ENCODE data around the gene DBNDD1.
"Not testable (repeated sequence)": the region's sequence is repeated elsewhere in the genome, so short reads cannot be mapped to it uniquely, and the experiment has no call there.

Gene DBNDD1
- 1.2 to 1.3 reads per million in 2 experiments for total RNA-seq

- DNase-seq (ENCODE audit: low read depth): no peak
Observed at GRCh38 chr16:90018652-90019542, at the start of gene DBNDD1. TSS of gene DBNDD1 (minus strand) at chr16:90019456. CDS start at chr16:90019341, 115 bp downstream.

DNA sequence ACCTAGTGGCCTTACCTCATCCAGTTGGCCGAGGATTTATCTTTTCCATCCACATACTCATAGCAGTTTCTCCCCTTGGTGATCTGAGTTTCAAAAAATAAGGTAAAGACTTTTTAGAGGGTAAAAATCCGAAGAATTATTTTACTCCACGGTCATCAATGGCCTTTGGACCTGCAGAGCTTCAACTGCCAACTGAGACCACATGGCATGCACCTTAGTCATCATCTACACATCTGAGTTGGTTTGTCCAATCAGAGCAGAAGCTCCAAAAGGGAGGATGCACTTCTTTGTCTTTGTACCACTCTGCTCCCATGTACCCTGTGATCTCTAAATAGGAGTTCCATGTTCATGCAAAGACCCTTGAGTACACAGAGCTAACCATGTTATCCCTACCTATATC lies 42.2 kb upstream of the DBNDD1 start:
- no peak for DNase-seq (ENCODE audit: low read depth)

GRCh38 chr16:90057738-90058173 lies 38.5 kb upstream of the DBNDD1 start:
- no peak for DNase-seq (ENCODE audit: low read depth)

DNA sequence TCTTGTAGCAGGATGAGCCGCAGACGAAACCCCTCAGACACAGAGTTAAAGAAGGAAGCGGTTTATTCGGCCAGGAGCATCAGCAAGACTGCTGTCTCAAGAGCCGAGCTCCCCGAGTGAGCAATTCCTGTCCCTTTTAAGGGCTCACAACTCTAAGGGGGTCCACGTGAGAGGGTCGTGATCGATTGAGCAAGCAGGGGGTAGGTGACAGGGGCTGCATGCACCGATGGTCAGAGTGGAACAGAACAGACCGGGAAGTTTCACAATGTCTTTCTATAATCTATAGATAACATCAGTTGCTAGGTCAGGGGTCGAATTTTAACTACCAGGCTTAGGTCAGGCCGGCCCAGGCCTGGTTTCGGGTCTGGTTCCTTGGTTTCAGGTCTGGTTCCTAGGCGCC lies 37.3 kb upstream of the DBNDD1 start:
- DNase-seq (ENCODE audit: low read depth): not testable (repeated sequence)

- DNase-seq (ENCODE audit: low read depth): no peak
Observed at GRCh38 chr16:90055371-90055770, 36.1 kb upstream of the DBNDD1 start.

GRCh38 chr16:90054554-90054953 lies 35.3 kb upstream of the DBNDD1 start:
- DNase-seq (ENCODE audit: low read depth): no peak

GRCh38 chr16:90053902-90054500 lies 34.7 kb upstream of the DBNDD1 start:
- no peak for DNase-seq (ENCODE audit: low read depth)

- no peak for DNase-seq (ENCODE audit: low read depth)
Observed at GRCh38 chr16:90050969-90051368, 31.7 kb upstream of the DBNDD1 start.

- no peak for DNase-seq (ENCODE audit: low read depth)
Observed at GRCh38 chr16:90048737-90049330, 29.6 kb upstream of the DBNDD1 start.

GRCh38 chr16:90048347-90048722 lies 29.1 kb upstream of the DBNDD1 start:
- no peak for DNase-seq (ENCODE audit: low read depth)

GRCh38 chr16:90047714-90048346 lies 28.6 kb upstream of the DBNDD1 start:
- DNase-seq (ENCODE audit: low read depth): no peak

- DNase-seq (ENCODE audit: low read depth): no peak
Observed at GRCh38 chr16:90046971-90047713, 27.9 kb upstream of the DBNDD1 start.

DNA sequence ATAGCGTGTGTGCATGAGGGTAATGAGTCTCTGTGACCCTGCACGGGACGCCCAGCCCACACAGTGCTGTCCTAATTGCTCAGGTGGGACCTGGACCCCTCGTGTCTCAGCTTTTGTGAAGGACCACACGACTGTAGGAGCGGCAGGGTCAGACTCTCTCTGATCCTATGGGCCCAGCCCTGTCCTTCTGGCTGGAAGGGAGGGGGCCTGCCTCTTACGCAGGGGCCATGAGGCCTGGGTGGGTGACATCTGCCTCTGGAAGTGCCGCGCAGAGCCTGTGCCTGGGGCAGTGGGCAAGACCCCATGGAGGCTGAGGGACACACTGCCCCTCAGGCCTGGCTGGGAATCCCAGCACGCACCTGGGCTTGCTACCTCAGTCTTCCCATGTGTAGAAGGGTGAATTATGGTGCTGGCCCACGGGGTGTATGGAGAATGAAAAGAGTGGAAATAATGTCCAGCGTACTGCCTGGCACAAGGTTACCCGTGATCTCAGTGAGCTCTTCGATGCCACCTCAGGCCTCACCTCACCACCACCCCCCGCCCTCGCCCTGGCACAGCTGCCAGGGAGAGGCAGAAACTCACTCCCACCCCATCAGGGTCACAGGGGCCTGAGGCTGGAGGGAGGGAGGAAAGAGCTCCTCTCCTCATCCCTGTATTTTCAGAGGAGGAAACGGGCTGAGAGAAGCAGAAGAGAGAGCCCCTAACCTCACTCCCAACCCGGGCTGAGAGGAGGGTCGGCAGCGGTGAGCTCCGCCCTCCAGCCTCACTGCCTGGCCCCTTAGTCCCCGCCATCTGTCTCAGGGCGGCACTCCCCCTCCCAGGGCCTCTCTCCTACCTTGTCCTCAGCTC lies 27.1 kb upstream of the DBNDD1 start:
- no peak for DNase-seq (ENCODE audit: low read depth)

DNA sequence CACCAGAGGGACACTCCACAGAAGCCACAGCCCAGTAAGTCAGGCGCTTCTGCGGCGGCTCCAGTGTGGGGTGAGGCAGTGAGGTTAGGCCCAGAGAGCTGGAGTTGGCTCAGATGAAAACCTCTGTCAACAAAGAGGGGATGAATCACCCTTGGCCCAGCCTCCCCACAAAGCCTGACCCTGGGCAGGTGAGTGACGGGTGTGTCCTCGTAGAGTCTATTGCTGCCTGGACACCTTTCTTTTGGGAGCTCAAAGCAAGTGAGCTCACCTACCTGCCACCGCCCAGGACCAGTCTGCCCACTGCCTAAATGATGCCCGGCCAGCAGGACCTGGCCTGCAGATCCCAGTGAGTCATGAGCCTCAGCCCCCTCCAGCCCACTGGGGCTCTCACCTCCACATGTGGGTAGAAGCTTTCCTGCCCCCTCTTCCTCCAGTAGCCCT lies 24.9 kb upstream of the DBNDD1 start:
- DNase-seq (ENCODE audit: low read depth): no peak

GRCh38 chr16:90043526-90043925 lies 24.3 kb upstream of the DBNDD1 start:
- no peak for DNase-seq (ENCODE audit: low read depth)

DNA sequence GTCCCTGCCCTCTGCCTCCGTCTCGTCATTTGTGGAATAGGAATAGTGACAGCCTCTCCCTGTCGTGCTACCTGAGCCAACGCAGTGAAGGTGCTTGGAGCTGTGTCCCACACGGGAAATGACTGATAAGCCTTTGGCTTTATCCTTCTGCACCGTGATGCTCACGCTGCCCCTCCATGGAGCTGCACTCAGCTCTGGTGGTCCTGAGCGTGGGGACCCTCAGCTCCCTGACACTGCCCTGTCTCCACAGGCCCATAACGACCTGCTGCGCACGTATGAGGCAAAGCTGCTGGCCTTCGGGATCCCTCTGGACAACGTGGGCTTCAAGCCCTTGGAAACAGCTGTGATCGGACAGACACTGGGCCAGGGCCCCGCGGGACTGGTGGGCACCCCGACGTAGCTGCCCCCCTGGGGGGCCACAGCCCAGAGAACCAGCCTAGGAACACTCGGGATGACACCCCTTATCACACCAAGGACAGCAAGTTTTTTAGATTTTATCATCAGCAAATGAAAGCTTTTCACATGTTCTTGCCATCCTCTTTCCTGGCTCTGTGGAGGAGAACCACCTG lies 23.8 kb upstream of the DBNDD1 start:
- no peak for DNase-seq (ENCODE audit: low read depth)

DNA sequence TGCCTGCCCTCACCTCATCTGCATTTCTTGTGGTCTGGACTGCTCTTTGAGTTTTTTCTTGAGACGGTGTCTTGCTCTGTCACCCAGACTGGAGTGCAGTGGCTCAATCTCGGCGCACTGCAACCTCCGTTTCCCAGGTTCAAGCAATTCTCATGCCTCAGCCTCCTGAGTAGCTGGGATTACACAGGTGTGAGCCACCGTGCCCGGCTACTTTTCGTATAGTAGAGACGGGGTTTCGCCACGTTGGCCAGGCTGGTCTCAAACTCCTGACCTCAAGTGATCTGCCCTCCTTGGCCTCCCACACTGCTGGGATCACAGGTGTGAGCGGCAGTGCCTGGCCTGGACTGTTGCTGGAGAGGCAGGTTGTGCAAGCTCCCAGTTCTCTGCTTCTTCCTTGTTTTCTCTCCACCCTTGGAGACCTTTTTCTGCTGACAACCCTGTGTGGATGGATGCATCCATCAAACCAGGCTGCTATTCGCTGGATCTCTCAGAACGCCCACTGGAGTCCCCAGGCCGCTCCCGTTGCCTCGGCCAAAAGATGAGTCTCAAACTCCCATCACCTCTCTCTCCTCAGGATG lies 22.7 kb upstream of the DBNDD1 start:
- no peak for DNase-seq (ENCODE audit: low read depth)

DNA sequence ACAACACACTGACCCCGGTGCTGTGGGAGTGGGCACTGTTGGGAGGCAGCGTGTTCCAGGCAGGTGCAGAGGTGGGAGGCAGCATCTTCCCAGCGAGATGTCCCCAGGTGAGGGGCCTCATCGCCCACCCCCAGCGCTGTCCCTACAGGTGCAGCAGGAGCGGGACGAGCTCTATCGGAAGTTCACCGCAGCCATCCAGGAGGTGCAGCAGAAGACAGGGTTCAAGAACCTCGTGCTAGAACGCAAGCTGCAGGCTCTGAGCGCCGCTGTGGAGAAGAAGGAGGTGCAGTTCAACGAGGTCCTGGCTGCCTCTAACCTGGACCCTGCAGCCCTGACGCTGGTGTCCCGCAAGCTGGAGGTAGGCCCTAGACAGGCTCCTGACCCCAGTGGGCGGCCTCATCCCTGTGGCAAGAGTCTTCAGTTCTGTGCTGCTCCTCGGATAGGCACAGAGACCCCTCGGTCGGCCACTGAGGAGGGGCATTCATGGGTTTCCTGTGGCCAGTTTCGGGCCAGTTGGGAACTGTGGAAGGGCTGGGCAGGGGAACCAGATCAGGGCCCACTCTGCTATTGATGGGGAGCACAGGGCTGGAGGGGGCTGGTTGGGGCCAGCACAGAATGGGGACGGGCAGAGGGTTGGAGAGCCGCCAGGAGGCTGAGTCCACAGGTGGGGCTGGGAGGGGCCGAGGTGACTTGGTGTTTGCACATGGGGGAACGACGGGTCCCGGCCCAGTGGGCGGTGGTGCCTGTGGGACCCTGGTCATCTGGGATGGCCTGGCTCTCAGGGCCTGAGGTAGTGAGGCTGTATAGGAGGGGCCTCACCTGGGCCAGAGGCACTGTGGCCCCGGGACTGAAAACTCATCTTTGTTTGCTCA lies 21.1 kb upstream of the DBNDD1 start:
- DNase-seq (ENCODE audit: low read depth): no peak

DNA sequence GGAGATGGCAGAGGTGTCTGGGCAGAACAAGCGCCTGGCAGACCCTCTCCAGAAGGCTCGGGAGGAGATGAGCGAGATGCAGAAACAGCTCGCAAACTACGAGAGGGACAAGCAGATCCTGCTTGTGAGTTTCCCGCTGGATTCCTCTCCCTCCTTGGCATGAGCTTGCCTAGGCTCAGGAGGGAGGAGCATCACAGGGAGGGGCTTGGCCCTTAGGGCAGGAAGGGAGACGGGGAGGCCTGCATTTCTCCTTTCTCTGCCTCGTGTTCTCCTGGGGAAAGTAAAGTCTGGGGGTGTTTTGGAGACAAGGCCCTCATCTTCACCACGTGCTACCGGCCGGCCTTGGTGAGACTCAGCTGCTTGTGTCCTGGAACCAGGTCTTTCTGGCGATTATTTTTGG lies 18.0 kb upstream of the DBNDD1 start:
- no peak for DNase-seq (ENCODE audit: low read depth)

Data from T follicular helper cell (primary cell).